GM19043 (cell line): ENCODE data around the gene PCDHA1.
A peak's percentile ranks its signal among the peaks of the same experiment; 100 is the strongest.

Experiments
- ATAC-seq: cut with Tn5 transposase; IDR thresholded peaks from one replicate; pipeline ENCODE4 v1.9.1; 2021; ENCODE audit warnings: low read depth; ENCODE audit not compliant: unreplicated experiment

Gene PCDHA1

DNA sequence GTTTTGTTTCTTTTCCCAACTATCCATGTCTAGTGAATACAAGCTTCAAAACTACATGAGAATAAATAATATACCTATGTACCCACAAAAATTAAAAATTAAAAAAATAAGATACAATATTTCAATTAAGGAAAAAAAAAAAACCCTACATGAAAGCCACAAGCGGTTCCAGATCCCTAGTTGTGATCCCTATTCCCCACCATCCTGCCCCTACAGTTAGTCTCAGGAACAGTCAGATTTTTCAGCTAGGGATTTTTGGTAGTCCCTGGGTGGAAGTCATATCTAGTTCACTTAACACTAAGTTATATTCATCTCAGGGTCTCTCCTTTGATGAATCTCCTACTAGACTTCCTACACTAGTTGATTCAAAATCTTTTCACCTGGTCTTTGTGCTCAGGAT is 246.7 kb downstream of the PCDHA1 start:
- no peak for ATAC-seq

DNA sequence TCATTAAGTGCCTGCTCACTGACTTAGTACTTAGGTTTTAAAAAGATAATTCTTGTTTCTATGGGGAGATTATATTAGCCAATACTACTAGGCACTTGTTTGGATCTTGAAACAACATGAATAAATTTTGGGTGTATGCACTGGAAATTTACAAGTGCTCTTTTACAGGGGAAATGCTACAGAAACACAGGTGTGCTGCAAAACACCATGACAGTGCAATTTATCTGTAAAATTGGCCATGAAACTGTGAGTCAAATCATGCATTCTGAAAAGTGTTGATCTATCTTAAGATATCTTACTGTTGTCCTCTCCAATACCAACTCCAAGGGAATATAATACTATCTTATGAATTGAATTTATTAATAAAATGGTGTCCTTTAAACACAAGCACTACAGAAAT is 253.1 kb downstream of the PCDHA1 start:
- ATAC-seq: no peak

GRCh38 chr5:141039517-141039916 is 253.6 kb downstream of the PCDHA1 start:
- ATAC-seq: no peak

DNA sequence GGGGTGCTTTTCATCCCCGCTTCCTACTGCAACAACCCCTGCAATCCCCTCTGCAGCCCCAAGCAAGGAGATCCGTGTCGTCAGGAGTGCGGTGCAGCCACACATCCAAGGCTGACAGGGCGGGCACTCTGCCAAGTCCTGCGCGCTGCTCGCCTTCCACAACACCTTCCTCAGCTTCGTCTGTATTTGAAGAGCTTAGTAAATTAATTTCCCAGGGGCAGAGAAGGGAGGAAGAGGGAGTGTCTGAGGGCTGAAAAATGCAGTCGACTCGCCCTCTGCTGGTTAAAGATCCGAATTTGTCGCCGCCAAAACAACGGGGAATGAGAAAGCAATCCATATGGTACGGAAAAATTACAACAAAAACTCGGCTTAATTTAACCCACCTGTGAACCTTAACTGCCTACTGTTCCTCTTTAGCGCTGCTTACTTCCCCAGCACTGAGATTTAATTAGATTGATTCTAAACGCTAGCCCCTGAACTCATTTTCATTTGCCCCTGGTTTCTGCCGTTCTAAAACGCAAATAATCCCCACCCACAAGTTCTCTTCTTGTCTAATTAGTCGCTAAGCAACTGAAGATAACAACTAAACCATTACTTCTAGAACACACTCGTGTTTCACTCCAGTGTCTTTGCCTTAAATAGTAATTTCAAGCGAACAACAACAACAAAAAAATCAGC is 254.3 kb downstream of the PCDHA1 start:
- no peak for ATAC-seq

GRCh38 chr5:141040771-141041426 is 255.0 kb downstream of the PCDHA1 start:
- ATAC-seq: peak; percentile 45

DNA sequence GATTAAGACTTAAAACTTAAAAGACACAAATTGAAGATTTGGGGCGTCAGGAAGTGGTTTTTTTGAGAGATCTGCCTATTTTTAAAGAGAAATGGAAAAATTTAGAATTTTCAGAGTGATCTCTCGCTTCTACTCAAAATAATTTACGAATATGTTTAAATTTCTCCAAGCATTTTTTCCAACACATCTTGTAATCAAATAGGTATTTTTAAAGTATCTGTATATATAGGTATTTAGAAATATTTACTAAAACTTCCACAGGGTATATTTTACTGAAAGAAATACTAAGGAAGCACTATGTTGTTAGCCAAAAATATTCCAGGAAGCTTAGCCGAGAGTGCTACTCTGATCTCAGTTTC is 255.5 kb downstream of the PCDHA1 start:
- ATAC-seq: no peak

- ATAC-seq: no peak
Observed at GRCh38 chr5:141042555-141042954, 256.6 kb downstream of the PCDHA1 start.

DNA sequence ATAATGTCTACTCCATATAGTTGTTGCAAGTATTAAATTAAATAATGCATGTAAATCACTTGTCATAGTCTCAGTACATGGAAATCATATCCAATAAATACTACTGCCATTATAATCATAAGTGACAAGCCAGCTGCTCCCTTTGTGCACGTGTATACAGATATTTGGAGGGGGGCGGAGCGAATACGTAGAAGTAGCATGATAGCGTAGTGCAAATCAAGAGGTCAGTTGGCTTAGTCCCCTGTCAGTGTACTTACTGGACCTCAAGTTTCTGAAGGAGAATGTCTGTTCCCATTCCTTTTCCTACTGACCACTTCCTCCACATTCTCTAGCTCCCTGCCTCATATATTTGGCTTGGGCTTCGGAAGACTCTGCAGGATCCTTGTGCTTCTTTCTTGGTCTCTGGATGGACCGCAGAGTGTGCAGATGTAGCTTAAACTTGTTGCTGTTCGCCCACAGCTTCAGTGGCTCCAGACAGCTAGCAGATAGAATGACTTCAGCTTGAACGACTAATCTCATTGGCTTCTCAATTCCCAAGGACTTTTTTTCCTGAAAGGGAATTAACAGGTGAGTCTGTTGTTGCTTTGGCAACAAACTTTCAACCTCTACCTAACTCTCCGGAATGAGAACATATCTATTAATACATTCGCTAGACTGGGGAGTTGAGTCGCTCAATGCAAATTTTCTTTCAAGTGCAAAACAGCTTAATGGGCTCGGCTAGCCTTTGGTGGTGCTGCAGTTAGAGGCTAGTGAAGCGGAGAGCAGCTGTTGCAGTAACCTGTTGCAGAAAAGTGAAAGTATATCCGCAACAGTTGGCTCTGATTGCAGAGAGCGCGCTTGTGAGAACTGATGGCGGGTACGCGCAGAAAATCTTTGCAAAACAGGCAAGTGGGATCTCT is 264.9 kb downstream of the PCDHA1 start, which contains the start of gene PCDHB1:
Gene PCDHB1 (plus strand): TSS at position 753 of the 899 bp plus-strand sequence. CDS start 97 bp downstream, at position 850.
- no peak for ATAC-seq

GRCh38 chr5:141051521-141051866 is 265.6 kb downstream of the PCDHA1 start:
- no peak for ATAC-seq
